GM06990 (cell line): ENCODE data around the gene UTF1.

Source experiments
- DNase-seq: peaks from one replicate; pipeline ENCODE4 v3.0.0-alpha.2; 2011; ENCODE audit not compliant: insufficient read length; ENCODE audit errors: extremely low read depth
- H3K27me3 ChIP-seq: replicated peaks from 2 replicates; pipeline ENCODE4 v1.6.0; 2011; ENCODE audit warnings: low read length; ENCODE audit not compliant: control insufficient read depth, insufficient read depth
- H3K36me3 ChIP-seq: 2 replicates; pipeline ENCODE4 v1.5.1; 2011; ENCODE audit warnings: low read length; ENCODE audit not compliant: control insufficient read depth, insufficient read depth
- H3K4me3 ChIP-seq: replicated peaks from 2 replicates; pipeline ENCODE4 v1.5.1; 2011; ENCODE audit warnings: low read depth, mild to moderate bottlenecking, control low read depth, low read length
- CTCF ChIP-seq: IDR thresholded peaks from 2 replicates; pipeline ENCODE4 v1.5.1; 2011; ENCODE audit warnings: low read length, control low read depth, mild to moderate bottlenecking, inconsistent platforms; ENCODE audit not compliant: insufficient read depth, poor library complexity, severe bottlenecking

Gene UTF1

GRCh38 chr10:133257489-133258065 is 27.6 kb downstream of the UTF1 start:
- no peaks in the 10 kb centered on the region for H3K27me3 ChIP-seq
- peak; percentile 45 for TF ChIP-seq CTCF
- H3K36me3 ChIP-seq: no peaks in the 10 kb centered on the region; the same call in 1 of the 2 replicates
- DNase-seq: peak; percentile 52
- H3K4me3 ChIP-seq: no peak overlapping the region

GRCh38 chr10:133258066-133258817 is 28.2 kb downstream of the UTF1 start:
- DNase-seq: peak; percentile 63
- Histone ChIP-seq H3K36me3 (no peaks in the 10 kb centered on the region; the same call in 1 of the 2 replicates), H3K27me3 (no peaks in the 10 kb centered on the region), H3K4me3 (no peak overlapping the region)
- TF ChIP-seq CTCF: no peak

GRCh38 chr10:133258818-133259601 is 29.0 kb downstream of the UTF1 start:
- TF ChIP-seq CTCF: no peak
- no peak for DNase-seq
- Histone ChIP-seq H3K27me3 (no peaks in the 10 kb centered on the region), H3K36me3 (no peaks in the 10 kb centered on the region; the same call in 1 of the 2 replicates), H3K4me3 (no peak overlapping the region)

- Histone ChIP-seq H3K27me3 (no peaks in the 10 kb centered on the region), H3K4me3 (no peak overlapping the region), H3K36me3 (no peaks in the 10 kb centered on the region; the same call in none of the 2 replicates)
- no peak for DNase-seq
- TF ChIP-seq CTCF: no peak
Measured at GRCh38 chr10:133259602-133259989, 29.6 kb downstream of the UTF1 start.

- H3K36me3 ChIP-seq: peaks cover 3% of the 10 kb centered on the region
- H3K27me3 ChIP-seq: no peaks in the 10 kb centered on the region
- H3K4me3 ChIP-seq: peak overlapping the region; percentile 60
- TF ChIP-seq CTCF: peak; percentile 15
- peak; percentile 80 for DNase-seq
Measured at GRCh38 chr10:133260895-133261725, 31.1 kb downstream of the UTF1 start.
